ENCODE measurements around the gene CREB3L2. TPM values are rescaled to one million over a fixed set of nuclear protein-coding genes. Genes with fewer than 3 reads are reported as not detected.

CREB3L2 gene
- total RNA-seq, 1 experiment from 2014 or later = 49.8 TPM

GRCh38 chr7:137848095-137848494 lies 153.8 kb downstream of the CREB3L2 start:
- DNase-seq (ENCODE audit: low read depth, low spot score) (no peak), ATAC-seq (no peak)
- Histone ChIP-seq H3K27ac (ENCODE audit: low read depth, low read length) (no peak overlapping the region), H2AFZ (ENCODE audit: low read depth, low read length, poor library complexity, severe bottlenecking) (no peak overlapping the region), H3K9me3 (ENCODE audit: control insufficient read depth in 1 of 2, insufficient read depth in 1 of 2, low read depth in 1 of 2, low read length in 2 of 2) (no peaks in the 10 kb centered on the region), H3K9ac (ENCODE audit: low read length) (no peak overlapping the region), H3K4me1 (ENCODE audit: control insufficient read depth in 1 of 2, insufficient read depth in 2 of 2, low read length in 2 of 2) (no peaks in the 10 kb centered on the region), H3K36me3 (ENCODE audit: control insufficient read depth in 1 of 2, insufficient read depth in 2 of 2, low read length in 2 of 2) (no peaks in the 10 kb centered on the region), H3K27me3 (ENCODE audit: insufficient read depth, low read length) (no peaks in the 10 kb centered on the region), H3K9me2 (ENCODE audit: insufficient read depth) (no peaks in the 10 kb centered on the region), H3K4me2 (ENCODE audit: low read length) (no peak overlapping the region), H4K20me1 (ENCODE audit: insufficient read depth) (no peaks in the 10 kb centered on the region), H3K4me3 (replicated peaks in 1 of 2; ENCODE audit: low read depth in 1 of 2, low read length in 2 of 2) (no peak overlapping the region), H3K79me2 (ENCODE audit: insufficient read depth, low read length) (no peaks in the 10 kb centered on the region)
- ChIA-PET RAD21 (ENCODE audit: low non-redundant PET in 1 of 2, low total read pairs in 2 of 2, uncharacterized antibody in 2 of 2, unreplicated experiment in 2 of 2) (no interaction called here), POLR2A (no interaction called here), CTCF (no interaction called here)
- no peak for TF ChIP-seq MAX (IDR thresholded peaks at IDR 0.05)
- intact Hi-C loops (cut with micrococcal nuclease) = no loop called here
- BruUV-seq (replicated peaks) = no TSS peak

- POLR2A ChIA-PET = no interaction called here
- intact Hi-C loops (cut with micrococcal nuclease) = no loop called here
- RAD21 ChIA-PET (ENCODE audit: low non-redundant PET in 1 of 2, low total read pairs in 2 of 2, uncharacterized antibody in 2 of 2, unreplicated experiment in 2 of 2) = no interaction called here
- Histone ChIP-seq H4K20me1 (ENCODE audit: insufficient read depth) (no peaks in the 10 kb centered on the region), H2AFZ (ENCODE audit: low read depth, low read length, poor library complexity, severe bottlenecking) (no peak overlapping the region), H3K9me2 (ENCODE audit: insufficient read depth) (no peaks in the 10 kb centered on the region), H3K4me2 (ENCODE audit: low read length) (no peak overlapping the region), H3K79me2 (ENCODE audit: insufficient read depth, low read length) (no peaks in the 10 kb centered on the region), H3K4me1 (ENCODE audit: control insufficient read depth in 1 of 2, insufficient read depth in 2 of 2, low read length in 2 of 2) (no peaks in the 10 kb centered on the region), H3K9ac (ENCODE audit: low read length) (no peak overlapping the region), H3K27me3 (ENCODE audit: insufficient read depth, low read length) (no peaks in the 10 kb centered on the region), H3K36me3 (ENCODE audit: control insufficient read depth in 1 of 2, insufficient read depth in 2 of 2, low read length in 2 of 2) (no peaks in the 10 kb centered on the region), H3K9me3 (ENCODE audit: control insufficient read depth in 1 of 2, insufficient read depth in 1 of 2, low read depth in 1 of 2, low read length in 2 of 2) (no peaks in the 10 kb centered on the region), H3K27ac (ENCODE audit: low read depth, low read length) (no peak overlapping the region), H3K4me3 (replicated peaks in 1 of 2; ENCODE audit: low read depth in 1 of 2, low read length in 2 of 2) (no peak overlapping the region)
- CTCF ChIA-PET = no interaction called here
- no TSS peak for BruUV-seq (replicated peaks)
- DNase-seq (ENCODE audit: low read depth, low spot score) (no peak), ATAC-seq (no peak)
- TF ChIP-seq MAX (IDR thresholded peaks at IDR 0.05) (no peak), EZH2 (IDR thresholded peaks at IDR 0.05) (no peak), SIN3A (IDR thresholded peaks at IDR 0.05; ENCODE audit: low read depth) (no peak), ATF3 (IDR thresholded peaks at IDR 0.05) (no peak), SRF (IDR thresholded peaks at IDR 0.05; ENCODE audit: low read depth) (no peak), CEBPB (IDR thresholded peaks at IDR 0.05; ENCODE audit: low read depth) (no peak), ZFX (IDR thresholded peaks at IDR 0.05) (no peak), JUND (IDR thresholded peaks at IDR 0.05) (no peak), ZNF274 (IDR thresholded peaks at IDR 0.05; ENCODE audit: low read depth, low read length) (no peak), REST (IDR thresholded peaks at IDR 0.05; ENCODE audit: low read depth) (no peak), YY1 (IDR thresholded peaks at IDR 0.05; ENCODE audit: extremely low read depth, insufficient replicate concordance, low read depth, low read length) (no peak), EZH2phosphoT487 (IDR thresholded peaks at IDR 0.05; ENCODE audit: borderline replicate concordance) (no peak), CBX3 (IDR thresholded peaks at IDR 0.05; ENCODE audit: low read depth) (no peak), FOSL1 (IDR thresholded peaks at IDR 0.05; ENCODE audit: low read depth) (no peak), EGR1 (IDR thresholded peaks at IDR 0.05; ENCODE audit: low read depth) (no peak), CTCF (IDR thresholded peaks at IDR 0.05 in 2 of 3, conservative IDR thresholded peaks at IDR 0.05 in 1 of 3; ENCODE audit: borderline replicate concordance in 1 of 3, insufficient read depth in 1 of 3, low read depth in 2 of 3, low read length in 2 of 3) (no peak)
Measured at GRCh38 chr7:137847568-137848050, 154.3 kb downstream of the CREB3L2 start.

Measured in HCT116 (cell line).